ENCODE results near the gene GCN1.

Gene GCN1

GRCh38 chr12:120190386-120190785 lies 4.1 kb downstream of the GCN1 start:
- no peak overlapping the region for H3K4me3 ChIP-seq (replicated peaks; ENCODE audit: low read depth, low read length)
- DNase-seq (ENCODE audit: extremely low read depth, low read depth): no peak
- TF ChIP-seq CTCF (IDR thresholded peaks at IDR 0.05; ENCODE audit: low read depth, low read length, missing control alignments): no peak

GRCh38 chr12:120186654-120187053 lies 7.9 kb downstream of the GCN1 start:
- H3K4me3 ChIP-seq (replicated peaks; ENCODE audit: low read depth, low read length): no peak overlapping the region
- no peak for DNase-seq (ENCODE audit: extremely low read depth, low read depth)
- TF ChIP-seq CTCF (IDR thresholded peaks at IDR 0.05; ENCODE audit: low read depth, low read length, missing control alignments): no peak

- TF ChIP-seq CTCF (IDR thresholded peaks at IDR 0.05; ENCODE audit: low read depth, low read length, missing control alignments): no peak
- no peak for DNase-seq (ENCODE audit: extremely low read depth, low read depth)
- H3K4me3 ChIP-seq (replicated peaks; ENCODE audit: low read depth, low read length): no peak overlapping the region
These were observed 11.3 kb downstream of the GCN1 start for GRCh38 chr12:120183211-120183631.

- no peak overlapping the region for H3K4me3 ChIP-seq (replicated peaks; ENCODE audit: low read depth, low read length)
- no peak for DNase-seq (ENCODE audit: extremely low read depth, low read depth)
- TF ChIP-seq CTCF (IDR thresholded peaks at IDR 0.05; ENCODE audit: low read depth, low read length, missing control alignments): no peak
These were observed 12.4 kb downstream of the GCN1 start for GRCh38 chr12:120181991-120182631.

GRCh38 chr12:120180975-120181374 lies 13.5 kb downstream of the GCN1 start:
- TF ChIP-seq CTCF (IDR thresholded peaks at IDR 0.05; ENCODE audit: low read depth, low read length, missing control alignments): no peak
- no peak overlapping the region for H3K4me3 ChIP-seq (replicated peaks; ENCODE audit: low read depth, low read length)
- no peak for DNase-seq (ENCODE audit: extremely low read depth, low read depth)

- no peak for TF ChIP-seq CTCF (IDR thresholded peaks at IDR 0.05; ENCODE audit: low read depth, low read length, missing control alignments)
- no peak for DNase-seq (ENCODE audit: extremely low read depth, low read depth)
- H3K4me3 ChIP-seq (replicated peaks; ENCODE audit: low read depth, low read length): no peak overlapping the region
These were observed 19.0 kb downstream of the GCN1 start for GRCh38 chr12:120175537-120175936.

- H3K4me3 ChIP-seq (replicated peaks; ENCODE audit: low read depth, low read length): no peak overlapping the region
- DNase-seq (ENCODE audit: extremely low read depth, low read depth): no peak
- TF ChIP-seq CTCF (IDR thresholded peaks at IDR 0.05; ENCODE audit: low read depth, low read length, missing control alignments): no peak
These were observed 19.5 kb downstream of the GCN1 start for GRCh38 chr12:120175062-120175461.

All from HFF-Myc (cell line).